Activated naive CD4-positive, alpha-beta T cell (primary cell): ENCODE results near the gene CACNA1S.
A peak's percentile ranks its signal among the peaks of the same experiment; 100 is the strongest.

Experiments used
- DNase-seq, 4 experiments: peaks; one replicate each; lab custom pipeline; 2025; lab: John Stamatoyannopoulos, UW

CACNA1S gene

DNA sequence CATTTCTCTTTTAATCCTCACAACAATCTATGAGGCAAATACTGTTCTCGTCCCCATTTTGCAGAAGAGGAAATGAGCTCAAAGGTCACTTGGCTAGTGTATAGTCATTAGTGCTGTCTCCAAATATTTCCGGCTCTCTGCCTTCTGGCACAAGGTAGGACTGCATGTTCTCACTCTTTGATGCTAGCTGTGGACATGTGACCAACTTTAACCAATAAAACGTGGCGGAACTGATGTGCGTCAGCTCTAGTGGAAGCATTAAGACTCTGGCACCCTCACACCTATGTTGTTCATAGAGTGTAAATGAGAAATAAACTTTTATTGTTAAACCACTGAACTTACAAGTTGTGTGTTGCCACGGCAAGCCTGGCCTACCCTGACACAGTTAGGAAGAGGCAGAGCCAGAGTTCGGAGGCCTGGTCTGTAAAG, 83.8 kb downstream of the CACNA1S start:
- no peak for DNase-seq

DNA sequence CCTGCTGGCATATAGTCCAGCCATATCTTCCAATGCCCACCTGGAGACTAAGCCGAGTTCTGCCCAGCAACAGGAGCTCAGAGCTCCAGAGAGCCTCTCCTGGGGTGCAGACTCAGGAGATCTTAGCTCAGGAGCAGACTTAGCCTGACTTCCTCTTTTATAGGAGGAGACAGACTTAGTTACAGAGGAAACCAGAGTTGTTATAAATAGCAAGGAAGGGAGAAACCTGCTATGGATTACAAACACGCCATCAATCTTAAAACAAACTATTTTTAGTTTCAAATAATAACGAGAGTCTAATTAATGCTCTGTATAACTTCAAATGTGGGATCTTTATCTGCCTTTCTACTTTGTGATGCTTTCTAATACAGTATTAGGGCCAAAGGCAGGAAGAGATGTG, 85.4 kb downstream of the CACNA1S start:
- no peak for DNase-seq

DNA sequence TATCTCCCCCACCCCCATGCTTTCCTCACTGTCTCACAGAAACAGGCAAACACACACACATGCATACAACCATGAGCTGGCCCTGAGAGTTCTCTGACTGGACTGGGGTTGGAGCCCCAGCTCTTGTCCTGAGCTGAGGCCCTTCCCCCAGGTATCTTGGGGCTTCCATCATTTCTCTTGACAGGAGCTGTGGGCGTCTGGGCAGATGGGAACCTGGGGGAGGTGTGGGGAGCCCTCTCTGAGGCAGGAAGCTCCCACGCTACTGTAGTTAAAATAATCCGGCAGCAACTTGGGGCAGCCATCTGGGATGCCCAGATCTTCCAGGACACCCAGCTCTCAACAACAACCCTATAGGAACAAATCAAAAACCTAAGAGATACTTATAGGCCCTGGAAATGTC, 86.0 kb downstream of the CACNA1S start:
- no peak for DNase-seq

DNA sequence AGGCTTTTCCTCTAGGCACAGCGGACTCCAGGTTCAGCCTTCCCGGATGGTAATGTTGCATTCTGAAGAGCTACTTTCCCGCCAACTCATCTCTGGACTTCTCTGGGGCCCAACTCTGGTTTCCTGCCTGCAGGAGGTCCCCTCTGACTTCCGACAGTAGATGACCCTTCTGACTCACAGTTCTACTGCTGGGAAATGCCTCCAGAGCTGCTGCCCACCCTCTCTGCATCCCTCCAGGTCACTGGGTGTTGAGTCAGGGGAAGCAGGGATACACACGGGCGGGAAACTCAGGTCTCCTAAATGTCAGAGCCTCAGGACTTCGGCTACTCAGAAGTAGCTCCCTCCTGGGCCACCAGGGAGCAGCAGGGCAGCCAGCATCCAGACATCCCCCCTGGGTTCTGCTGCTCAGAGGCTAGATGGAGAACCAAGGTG, 86.6 kb downstream of the CACNA1S start:
- DNase-seq: no peak

DNA sequence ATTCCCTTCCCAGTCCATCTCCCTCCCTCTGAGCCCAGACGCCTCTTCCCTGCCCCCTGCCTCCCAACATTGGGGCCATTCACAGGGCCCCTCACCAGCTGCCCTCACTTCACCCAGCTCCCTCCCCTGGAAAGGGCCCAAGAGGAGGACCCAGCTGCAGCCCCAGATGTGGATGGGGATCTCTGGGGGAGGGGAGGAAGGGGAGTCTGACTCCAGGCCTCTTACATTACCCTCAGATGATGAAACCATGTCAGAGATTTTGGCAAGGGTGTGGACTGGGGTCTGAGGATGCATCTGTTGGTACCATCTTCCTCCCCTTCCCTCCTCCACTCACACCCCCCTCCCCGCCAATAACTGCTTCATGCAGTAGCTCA, 87.6 kb downstream of the CACNA1S start:
- DNase-seq: no peak

DNA sequence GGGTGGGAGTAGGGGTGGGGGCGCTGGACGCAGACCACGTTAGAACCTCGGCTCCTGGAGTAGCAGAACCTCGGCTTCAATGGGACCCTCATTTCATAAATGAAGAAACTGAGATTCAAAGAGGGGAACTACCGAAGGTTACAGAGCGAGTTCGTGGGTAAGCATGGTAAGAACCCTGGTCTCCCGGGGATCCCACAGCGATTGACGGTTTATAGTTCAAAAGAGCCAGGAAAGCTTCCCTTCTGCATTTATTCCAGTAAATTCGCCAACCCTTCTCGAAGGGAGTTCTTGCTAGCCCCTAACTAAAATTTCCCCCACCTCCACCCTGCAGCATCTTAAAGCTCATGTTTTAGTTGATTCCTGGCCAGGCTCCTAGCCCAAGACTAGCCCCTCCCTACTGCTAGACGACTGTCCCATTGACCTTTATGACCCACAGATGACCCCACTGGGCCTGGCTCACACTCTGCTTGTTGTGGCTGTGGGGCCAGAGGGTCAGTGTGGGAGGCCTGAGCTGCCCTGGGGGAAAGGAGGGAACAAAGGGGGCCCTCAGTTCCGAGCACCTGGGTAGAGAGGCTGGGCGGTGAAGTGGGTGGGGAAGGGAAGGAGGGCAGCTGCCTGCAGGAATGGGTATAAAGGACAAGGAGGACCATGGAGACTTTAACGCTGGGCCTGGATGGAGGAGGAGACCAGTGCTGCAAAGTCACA, 88.2 kb downstream of the CACNA1S start:
- DNase-seq: no peak

DNA sequence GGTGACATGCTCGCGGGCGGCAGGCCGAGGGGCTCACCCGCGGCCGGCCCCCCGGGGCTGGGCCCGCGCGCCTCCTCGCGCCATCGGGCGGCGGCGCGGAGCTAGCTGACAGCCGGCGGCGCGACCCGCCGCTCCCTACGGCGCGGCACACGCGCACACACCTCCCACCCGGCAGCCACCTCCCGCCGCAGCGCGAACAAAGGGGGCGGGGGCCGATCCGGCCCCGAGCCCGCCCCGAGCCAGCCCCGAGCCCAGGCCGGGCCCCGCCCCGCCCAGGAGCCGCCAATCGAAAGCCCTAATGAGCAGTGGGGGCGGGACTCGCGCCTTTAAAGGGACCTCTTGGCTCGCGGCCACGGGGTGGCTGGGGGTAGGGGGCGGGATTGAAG, 88.7 kb downstream of the CACNA1S start, which contains the start of gene KIF21B:
KIF21B (minus strand) TSS at position 198 of the 386 bp plus-strand sequence. CDS start 331 bp downstream, outside the sequence.
- peak; percentile 70 to 91 (median 78) for DNase-seq

DNA sequence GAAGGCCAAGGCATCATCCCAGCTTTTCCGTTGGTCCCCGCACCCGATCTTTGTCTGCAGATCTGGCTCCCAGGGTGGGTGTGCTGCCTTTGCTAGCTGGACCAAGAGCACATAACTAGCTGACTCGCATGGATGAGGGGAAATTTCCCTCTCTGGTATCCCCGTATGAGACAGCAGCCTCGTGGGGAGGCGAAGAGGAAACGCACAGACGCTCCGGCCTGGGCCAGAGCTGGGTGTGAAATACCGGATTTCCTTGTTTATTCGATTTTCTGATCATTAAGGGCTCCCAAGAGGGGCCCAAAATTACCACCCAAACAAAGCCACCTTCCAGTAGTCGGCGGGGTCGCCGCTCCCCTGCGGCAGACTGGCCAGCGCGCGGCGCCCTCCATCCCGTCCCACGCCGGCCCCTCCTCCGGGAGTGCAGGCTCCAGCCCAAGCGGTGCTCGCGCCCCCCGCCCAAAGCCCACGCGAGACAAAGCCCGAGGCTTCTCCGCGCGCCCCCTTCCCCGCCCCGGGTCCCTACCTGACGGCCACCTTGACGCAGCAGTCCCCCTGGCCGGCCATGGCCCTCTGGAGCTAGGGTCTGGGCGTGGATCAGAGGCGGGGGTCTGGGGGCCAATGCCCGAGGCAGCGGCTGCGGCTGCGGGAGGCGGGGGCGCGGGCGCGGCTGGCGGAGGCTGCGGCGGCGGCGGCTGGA, 89.3 kb downstream of the CACNA1S start:
- peak in 1 of 4 experiments; percentile 37 for DNase-seq

DNA sequence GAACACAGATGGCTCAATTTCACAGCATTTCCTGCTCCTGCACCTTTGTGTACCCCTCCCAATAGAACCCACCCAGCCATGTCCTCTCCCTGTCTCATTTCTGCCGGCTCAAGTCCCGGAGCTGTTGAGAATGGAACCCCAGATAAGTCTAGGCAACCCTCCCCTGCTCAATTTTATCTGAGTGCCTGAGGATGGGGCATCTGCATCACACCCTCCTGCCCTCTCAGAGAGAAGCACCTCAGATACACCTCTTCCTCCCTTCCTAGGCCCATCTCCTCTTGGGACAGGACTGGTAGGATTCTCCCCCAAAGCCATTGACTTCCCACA, 89.8 kb downstream of the CACNA1S start:
- DNase-seq: no peak

DNA sequence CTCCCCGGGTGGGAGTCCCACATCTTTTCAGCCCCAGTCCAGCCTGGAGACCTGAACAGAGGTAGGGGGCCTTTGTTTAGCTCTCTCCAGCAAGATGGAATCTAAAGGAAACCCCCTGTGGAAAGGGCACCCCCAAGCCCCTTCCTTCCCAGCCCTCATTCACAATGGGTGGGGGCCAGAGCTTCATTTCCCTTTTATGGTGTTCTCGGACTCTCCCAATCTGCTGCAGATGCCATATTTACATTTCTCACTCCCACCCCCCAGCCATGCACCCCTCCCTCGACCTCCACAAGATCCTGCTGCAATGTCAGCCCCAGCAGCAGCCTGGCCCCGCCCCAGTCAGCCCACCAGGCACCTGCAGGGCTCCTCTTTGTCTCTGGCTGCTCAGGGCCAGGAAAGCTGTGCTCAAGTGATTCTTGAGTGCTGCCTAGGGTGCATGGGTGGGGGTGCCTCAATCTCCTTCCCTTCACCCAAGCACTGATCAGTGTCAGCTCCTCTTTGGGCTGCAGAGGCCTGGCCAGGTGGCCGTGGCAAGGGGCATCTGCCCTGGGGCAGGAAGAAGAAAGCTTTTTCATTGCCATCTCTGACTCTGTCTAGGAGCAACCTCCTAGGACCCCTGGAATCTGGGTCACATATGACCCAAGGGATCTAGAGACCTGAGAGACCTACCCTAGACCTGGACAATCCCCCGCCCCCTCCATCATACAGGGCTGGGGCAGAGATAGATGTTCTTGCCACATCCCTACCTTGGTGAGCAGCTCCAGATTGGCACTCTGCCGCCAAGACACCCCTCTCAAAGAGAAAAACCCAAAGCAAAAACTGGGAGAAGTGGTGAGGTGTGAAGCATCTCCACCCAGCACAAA, 90.4 kb downstream of the CACNA1S start:
- no peak for DNase-seq

DNA sequence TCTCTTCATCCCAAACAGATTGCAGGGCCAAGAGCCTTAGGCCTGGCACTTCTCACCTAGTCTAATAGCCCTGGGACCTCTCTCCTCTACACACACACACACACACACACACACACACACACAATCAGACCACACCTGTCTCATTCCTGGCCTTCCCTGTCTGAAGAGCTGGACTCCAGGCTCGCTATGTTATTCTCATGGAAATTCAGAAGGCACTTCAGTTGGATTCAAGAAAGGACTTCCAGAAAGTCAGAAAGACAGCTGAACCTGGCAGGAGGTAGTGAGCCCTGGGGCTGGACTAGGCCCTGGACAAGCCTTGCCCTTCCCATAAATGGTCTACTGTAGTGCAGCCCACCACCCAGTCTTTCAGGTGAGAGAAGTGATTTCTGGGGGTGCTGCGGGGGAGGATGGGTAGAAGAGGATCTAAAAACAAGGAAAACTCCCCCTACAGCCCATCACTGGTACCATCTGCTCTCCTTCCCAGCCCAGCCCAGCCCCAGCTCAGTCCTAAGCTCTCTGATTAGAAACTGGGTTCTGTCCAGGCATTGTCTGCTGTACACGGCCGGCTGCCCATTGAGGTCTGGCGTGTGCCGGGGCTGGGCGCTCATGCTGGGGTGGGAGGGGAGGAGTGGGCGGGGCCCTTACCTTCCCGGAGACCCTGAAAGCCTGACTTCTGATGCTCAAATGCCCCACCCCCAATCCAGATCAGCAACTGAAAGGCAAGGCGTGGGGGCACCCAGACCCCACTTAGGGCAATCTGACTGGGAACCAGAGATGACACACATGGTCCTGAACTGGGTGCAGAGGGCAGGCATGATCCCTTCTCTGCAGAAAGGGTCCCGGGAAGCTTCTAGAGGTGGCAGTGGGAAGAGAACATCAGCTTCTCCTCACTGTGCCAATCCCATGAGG, 91.3 kb downstream of the CACNA1S start:
- DNase-seq: no peak

DNA sequence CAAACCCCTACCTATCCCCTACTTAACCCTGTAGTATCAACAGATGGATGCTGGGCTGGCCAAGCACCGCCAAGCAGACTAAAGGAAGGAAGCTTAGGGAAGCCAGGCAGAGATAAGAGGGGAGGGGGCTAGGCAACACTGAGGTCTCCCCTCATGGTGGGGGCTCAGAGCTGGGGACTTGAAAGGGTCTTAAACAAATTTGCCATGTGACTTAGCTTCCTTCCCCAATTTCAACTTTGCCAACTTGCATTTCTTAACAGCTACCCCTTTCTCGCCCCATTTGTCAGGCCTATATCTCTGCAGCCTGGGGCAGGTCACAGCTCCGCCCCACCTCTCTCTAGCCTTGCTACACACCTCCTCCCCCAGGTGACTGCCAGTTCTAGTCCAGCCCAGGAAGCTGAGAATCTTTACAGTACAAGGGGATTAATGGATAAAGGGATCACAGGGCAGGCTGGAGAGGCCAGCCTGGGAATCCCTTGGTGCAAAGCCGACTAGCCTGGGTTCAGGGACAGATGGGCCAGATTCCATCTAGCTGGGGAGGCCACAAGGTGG, 92.1 kb downstream of the CACNA1S start:
- no peak for DNase-seq

DNA sequence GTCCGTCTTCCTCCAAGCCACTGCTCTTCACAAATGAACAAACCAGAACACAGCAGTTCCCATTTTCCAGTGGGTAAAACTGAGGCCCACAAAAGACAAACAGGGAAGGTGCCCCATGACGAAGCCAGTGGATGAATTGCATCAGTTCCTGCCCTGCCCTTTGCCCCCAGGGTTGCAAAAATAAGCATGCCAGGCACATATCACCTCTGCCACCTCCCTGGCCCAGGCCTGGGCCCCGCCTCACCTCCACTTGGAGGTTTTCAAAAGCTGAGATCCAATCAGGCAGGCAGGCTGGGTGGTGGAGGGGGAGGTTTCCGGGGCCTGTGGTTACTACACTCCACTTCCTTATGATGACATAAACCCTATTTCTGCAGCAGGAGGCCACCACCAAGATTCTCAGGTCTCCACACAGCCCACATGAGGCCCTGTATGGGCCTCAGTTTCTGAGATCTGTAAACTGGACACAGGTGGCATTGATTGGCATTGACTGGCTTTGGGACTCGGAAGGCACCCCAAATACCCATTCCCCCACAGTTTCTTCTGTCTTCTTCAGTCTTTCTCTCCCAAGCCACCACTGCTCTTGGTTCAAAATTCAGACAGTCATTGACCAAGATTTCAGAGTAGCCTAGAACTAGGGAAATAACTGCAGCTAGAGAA, 92.8 kb downstream of the CACNA1S start:
- DNase-seq: peak; percentile 41 to 82 (median 60)

DNA sequence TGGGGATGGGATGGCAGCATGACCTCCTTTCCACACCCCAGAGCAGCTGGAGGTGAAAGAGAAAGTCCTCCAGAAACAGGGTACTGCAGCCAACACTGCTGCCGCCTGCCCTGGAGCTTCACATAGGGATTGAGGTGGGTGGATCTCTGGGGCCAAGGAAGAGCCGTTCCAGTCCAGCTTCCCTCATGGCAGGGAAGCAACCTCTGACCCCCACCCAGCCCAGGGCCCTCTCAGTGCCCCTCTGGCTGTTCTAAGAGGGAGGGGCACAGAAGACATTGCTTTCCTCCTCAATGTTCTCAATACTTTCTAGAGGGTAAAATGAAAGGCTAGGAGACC, 94.4 kb downstream of the CACNA1S start:
- no peak for DNase-seq

DNA sequence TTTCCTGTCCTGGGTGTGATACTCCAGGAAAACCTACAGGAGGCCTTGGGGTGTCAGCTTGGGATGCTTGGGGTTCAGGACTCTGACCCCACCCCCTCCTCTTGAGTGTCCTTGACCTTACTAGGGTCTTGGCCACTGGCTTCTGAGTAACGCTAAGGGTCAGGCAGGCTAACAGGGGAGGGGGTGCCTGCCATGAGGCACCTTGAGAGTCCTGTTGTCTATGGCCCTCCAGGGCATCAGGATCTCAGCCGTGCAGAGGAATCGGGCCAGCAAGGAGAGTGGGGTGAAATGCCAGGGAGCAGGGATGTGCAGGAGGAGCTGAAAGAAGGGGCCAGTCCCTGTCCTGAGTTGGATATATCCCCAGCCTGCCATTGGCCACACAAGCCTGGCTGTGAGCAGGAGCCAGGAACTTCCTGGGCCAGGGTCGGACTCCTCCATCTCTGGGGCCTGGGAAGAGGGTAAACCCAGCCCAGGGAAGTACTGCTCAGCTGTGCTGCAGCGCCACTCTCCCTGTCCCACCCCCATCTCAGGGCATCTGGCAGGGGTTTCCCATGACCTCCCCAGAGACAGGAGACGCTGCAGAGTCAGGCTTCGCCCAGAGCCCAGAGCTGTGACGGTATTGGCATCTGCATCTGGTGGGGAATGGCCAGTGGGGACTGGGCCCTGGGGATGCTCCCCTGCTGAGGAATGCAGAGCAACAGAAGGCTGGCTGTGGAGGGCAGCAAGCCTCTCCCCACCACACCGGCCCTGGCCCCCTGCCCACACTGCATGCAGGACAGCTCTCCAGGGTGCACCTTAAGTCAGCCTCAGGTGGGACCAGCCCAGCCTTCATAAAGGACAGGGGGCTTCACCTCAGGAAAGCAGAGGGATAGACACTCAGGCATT, 95.0 kb downstream of the CACNA1S start:
- no peak for DNase-seq

DNA sequence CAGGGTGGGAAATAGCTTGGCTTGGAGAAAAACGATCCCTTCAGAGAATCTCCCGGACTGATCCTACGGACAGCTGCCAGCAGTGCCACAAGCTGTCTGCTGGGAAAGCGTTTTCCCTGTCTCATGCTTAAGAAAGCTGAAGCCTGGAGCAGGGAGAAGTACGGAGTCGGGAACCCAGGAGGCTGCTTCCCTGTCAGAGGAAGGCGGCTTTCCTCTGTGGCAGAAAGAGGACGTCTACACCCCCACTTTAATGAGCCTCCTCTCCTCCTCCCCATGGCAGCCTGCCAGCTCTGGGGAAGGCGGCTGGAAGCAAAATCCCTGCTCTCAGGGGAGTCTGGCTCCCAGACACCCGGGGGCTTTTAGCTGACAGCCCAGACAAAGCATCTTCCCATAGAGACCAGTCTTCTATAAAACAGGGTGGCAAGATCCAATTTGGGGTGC, 96.0 kb downstream of the CACNA1S start:
- no peak for DNase-seq

DNA sequence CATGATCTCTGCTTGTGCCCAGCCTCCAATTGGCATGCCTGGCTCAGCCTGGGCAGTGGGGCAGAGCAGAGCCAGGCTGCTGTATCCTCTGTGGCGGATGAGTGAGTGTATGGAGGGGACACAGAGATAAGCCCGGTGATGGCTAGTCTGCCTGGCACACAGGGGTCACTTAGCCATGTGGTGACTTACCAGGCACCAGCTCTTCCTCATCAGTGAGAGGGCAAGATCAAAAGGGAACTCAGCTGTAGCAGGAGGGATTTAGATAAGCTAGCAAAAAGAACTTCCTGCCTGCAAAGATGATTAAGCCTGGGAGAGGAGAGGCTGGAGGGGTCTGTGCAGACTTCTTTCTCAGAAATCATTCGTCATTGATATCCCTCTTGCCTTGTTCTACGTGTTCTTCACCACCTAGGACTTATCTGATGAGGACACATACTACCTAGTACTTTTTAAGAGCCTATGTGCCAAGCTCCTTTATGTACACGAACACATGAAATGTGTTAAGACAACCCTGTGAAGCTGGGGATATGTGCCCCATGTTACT, 96.6 kb downstream of the CACNA1S start:
- no peak for DNase-seq

DNA sequence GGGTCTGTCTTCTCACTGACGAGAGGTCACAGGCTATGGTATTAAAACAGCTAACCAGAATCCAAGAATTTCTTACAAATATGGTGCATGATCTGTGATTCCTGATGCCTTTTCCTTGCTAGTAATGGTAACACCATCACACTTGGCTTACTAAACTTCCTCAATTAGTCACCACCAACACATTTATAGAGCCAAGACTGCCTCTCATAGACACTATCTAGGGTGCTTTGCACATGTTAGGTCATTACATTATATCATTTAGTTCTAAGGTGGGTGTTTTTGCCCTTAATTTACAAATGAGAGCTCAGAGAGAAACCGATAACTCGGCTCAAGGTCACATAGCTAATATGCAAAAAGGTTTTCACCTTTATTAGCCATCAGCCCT, 97.4 kb downstream of the CACNA1S start:
- no peak for DNase-seq

DNA sequence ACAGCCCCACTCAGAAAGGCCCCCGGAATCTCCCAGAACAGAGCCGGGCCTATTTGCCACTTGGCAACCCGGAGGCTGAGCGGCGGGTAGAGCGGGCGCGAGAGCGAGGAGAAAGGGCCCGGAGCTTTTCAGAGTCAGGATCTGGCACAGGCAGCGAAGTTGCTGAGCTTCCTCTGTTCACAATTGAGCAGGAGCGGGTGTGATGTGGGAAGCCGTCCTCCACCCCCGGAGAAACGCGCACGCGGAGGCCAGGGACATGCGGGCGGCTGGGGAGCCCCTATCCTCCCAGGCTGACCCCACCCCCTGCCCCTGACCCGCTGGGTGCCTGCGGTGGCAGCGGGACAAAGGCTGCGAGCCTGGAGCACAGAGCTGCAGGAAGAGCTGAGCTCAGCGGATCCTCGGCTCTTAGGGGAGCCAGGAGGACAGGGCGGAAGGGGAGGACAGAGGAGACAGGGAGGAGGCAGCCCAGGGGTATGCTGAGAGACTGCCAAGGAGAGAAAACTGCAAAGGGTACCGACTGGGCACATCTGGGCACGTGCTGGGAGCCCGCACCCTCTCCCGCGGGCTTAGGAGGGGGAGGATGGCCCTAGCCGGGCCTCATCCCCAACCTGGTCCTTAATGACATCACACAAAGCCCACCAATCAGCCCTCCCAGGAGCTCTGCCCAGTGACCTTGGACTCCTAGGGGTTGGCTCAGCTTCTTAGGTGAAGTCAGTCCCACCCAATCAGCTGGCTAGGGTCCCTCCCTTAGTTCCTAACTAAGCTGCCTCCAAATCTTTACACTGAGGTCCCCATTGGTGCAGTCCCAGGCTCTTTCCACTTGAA, 98.0 kb downstream of the CACNA1S start:
- DNase-seq: no peak
